Endometrium (tissue), 2 donors: Measurements from ENCODE around the gene COG7.
A peak's percentile ranks its signal among the peaks of the same experiment; 100 is the strongest.
"Not testable (repeated sequence)": the region's sequence is repeated elsewhere in the genome, so short reads cannot be mapped to it uniquely, and the experiment has no call there.

Experiments
- FAIRE-seq: peaks from 2 replicates; lab custom pipeline; 2012; peaks lifted over from hg19 to GRCh38; lab: Jason Lieb, UNC
- donor health status: control.
- donor health status: control.

Gene COG7

DNA sequence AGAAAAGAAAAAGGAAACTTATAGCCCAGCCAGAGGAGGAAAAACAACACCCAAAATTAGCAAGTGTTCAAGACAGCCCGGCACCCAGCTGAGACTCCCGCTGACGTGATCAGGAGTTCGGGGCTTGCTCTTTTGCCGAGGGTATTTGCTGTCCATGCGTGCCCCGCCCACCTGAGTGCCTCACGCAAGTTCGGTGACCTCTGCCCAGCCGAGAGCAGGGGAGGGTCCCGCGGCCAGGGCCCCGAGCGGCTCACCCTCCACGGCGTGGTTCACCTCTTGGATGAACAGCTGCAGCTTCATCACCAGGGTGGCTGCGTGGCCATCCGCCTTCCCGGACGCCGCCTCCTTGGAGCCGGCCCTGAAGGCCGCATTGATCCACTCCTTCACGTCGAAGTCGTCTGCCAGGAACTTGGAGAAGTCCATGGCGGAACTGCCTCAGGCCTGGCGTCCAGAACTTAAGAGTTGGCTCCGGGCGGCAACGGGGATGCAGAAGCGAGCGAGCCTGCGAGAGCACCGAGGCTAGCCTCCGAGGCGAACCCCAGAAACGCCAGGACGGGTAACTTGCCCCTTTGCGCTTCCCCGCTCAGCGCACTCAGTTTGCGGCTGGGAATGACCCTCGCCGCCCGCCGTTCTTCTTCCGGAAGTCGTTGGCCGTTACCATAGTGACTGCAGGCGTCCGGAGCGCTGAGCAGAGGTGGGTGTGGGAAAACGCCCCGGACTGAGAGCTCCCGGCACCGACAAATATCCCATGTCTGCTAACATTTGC, at the start of gene COG7:
Gene COG7, minus strand, starts transcription at position 618 of the 766 bp plus-strand sequence. Its CDS starts 195 bp downstream, at position 423.
- peak; percentile 33 for FAIRE-seq

- FAIRE-seq = no peak
Measured at GRCh38 chr16:23502466-23502865, 49.5 kb upstream of the COG7 start.

GRCh38 chr16:23501291-23501690, 48.3 kb upstream of the COG7 start:
- no peak for FAIRE-seq

- FAIRE-seq = no peak
Measured at GRCh38 chr16:23500862-23501225, 47.9 kb upstream of the COG7 start.

DNA sequence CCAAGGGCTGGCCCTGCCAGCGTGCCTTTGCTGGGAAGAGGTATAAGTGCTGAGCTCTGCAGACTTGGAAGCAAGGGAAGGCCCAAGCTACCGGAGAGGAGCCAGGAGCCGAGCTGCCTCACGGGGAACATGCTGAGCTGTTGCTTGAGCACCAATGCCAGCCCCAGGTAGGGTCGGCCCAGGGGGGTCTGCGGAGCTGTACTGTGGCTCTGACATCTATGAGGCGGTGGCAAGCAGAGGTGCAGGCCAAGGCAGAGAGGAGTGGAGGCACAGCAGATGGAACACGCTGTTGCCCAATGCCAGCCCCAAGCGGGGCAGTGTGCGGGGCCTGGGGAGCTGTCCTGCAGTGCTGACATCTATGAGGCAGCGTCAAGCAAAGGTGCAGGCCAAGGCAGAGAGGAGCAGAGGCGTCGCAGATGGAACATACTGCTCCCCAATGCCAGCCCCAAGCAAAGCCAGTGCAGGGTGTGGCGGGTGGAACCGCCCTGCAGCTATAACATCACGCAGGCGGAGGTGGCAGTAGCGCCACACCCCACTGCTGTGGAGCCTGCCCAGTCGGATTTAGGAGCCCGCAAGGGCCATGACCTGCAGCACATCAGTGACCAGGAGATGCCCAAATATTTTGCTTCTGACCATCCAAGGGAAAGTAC, 47.3 kb upstream of the COG7 start:
- no peak for FAIRE-seq

DNA sequence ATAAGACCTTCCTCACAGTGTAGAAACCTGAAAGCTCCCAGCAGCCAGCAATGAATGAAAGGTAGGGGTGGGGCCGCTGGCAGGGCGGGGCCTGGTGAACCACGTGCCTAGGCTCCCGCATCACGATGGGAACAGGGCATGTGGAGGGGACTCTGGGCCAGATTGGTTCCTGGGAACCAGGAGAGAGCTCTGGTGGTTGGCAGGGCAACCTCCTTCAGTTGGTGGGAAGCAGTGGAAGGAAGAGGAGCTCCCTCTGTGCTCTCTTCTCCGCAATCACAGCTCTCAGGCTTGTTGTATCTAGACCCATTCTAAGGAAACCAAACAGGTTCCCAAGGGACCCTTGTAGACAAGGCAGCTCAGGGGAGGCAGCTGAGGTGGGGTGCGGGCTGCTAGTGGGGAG, 46.8 kb upstream of the COG7 start:
- no peak for FAIRE-seq

- FAIRE-seq = no peak
Measured at GRCh38 chr16:23498863-23499262, 45.9 kb upstream of the COG7 start.

- no peak for FAIRE-seq
Measured at GRCh38 chr16:23497543-23497868, 44.5 kb upstream of the COG7 start.

DNA sequence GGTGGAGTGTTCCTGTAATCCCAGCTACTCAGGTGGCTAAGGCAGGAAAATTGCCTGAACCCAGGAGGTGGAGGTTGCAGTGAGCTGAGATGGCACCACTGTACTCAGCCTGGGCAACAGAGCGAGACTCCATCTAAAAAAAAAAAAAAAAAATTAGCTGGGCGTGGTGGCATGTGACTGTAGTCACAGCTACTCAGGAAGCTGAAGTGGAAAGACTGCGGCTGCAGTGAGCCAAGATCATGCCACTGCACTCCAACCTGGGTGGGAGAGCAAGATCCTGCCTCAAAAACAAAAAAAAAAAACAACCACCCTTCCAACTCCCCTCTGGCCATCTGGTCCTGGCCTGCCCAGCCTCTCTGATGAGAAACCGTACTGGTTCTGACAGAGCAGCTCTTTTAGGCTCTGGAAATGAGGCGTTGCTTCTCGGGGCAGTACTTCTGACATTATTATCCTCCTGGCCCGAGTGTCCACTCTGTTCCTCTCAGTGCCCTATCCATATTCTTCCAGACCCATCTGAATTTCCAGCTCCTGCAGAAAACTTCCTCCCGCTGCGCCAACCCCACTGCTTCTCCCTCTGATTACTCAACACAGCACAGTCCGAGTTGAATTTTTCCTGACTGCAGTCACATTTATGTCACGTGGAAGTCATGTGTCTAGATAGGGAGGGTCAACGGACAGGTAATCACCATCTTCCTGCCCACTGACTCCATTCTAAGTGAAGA, 44.0 kb upstream of the COG7 start:
- no peak for FAIRE-seq

GRCh38 chr16:23495671-23496070, 42.7 kb upstream of the COG7 start:
- FAIRE-seq = no peak

DNA sequence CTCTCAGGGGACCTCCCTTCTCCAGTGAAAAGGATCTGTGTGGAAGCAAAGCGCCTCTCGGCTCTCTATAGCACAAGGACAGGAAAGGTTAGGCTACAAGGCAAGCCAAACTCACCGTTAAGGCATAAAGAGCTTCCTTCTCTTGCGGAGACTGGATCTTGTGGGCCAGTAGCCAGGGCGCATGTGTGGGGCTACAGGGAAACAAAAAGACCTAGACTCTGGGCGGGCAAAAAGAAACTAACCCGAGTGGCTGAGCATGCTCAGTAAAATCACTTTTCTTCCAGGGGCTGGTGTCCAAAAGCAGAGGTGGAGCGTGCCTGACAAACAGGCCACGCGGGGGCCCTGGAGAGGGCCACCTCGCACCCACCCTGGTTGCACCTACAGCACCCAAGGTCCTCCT, 41.2 kb upstream of the COG7 start:
- no peak for FAIRE-seq

DNA sequence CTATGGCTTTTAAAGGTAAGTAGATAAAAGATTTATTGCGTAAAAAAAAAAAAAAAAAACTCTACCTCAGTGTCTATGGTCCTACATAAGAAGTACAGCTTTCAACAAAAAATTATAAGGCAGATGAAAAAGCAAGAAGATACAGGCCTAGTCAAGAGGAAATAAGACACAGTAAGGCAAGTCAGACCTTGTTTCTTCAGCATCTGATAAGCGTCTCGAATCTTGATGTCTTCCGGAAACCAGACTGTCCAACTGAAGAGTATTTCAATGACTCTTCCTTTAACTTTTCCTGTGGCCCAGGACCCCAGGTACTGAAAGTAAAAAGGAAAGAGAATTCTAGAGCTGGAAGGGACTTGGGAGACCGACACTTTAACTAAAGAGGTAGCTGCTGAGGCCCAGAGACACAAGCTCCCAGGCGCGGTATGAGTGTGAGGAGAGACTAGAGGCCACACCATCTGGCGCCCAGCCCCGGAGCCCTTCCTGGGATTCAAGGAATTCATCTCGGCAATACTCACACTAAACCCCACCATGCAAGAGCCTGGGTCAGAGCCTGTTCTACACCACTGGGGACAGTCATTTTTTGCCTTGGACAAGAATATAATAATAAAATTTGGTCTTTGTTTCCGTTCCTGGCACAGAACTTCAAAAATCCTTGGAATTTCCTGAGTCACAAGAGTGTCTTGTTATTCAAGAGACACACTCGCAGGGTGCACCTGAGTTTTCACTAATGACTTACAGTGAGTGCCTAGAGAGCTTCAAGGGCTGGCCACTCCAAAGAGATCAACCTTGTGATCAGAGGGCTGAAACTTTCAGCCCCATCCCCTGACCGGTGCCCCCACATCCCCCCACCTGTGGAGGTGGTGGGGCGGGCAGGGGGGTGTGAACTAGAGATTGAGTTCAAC, 38.8 kb upstream of the COG7 start:
- no peak for FAIRE-seq

DNA sequence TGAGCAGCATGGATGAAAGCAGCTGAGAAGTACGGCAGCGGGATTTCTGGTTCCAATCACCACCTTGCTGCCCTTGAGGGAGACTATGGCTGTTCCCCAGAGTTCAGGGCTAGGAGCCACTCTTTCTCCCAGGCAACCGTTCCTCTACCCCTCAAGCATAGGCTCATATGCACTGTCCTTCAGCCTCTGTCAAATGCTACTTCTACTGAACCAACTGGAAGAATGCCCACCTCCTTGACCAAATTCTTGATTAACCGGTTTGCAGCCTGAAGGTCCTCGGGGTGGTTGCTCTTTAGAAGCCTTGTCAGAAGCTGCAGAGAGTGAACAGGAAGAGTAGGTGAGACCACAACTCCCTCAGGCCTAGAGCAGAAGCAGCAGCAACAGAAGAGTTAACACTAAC, 33.5 kb upstream of the COG7 start:
- no peak for FAIRE-seq

DNA sequence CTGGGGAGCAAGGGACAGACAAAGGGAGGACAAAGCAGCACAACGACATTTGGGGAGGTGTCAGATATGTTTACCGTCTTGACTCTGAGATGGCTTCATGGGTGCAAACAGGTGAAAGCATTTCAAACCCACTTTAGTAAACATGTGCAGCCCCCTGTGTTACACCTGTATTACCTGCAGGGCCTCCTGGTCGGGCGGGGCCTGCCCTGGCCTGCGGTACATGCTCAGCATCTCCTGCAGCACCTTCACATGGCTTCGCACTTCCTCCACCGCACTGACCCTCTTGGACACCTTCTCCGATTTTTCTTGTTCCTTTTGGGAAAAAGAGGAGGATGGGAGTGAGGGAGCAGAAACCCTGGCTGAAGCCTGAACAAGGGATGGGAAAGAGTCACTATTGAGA, 32.9 kb upstream of the COG7 start:
- no peak for FAIRE-seq

- no peak for FAIRE-seq
Measured at GRCh38 chr16:23485257-23485614, 32.2 kb upstream of the COG7 start.

DNA sequence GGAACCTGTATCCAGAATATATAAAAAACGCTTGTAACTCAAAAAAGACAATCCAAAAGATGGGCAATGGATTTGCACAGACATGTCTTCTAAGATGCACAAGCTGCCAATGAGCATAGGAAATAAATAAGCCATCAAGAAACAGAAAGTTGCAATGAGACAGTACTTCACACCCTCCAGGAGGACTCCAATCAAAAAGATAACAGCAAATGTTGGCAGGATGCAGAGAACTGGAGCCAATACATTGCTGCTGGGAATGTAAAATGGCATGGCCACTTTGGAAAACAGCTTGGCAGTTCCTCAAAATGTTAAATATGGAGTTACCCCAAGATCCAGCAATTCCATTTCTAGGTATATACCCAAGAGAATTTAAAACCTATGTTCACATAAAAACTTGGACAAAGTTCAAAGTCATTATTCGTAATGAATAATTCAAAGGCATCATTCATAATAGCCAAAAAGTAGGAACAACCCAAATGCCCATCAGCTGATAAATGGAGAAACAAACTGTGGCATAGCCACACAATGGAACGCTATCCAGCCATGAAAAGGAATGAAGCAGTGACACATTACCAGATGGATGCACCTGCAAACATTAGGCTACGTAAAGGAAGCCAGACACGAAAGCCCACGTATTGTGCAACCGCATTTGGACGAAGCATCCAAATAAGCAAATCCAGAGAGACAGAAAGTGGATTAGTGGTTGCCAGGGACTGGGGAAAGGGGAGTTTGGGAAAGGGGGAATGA, 31.7 kb upstream of the COG7 start:
- no peak for FAIRE-seq

GRCh38 chr16:23483492-23483891, 30.5 kb upstream of the COG7 start:
- FAIRE-seq = not testable (repeated sequence)

GRCh38 chr16:23482778-23483177, 29.8 kb upstream of the COG7 start:
- no peak for FAIRE-seq

GRCh38 chr16:23480257-23480656, 27.3 kb upstream of the COG7 start:
- no peak for FAIRE-seq

DNA sequence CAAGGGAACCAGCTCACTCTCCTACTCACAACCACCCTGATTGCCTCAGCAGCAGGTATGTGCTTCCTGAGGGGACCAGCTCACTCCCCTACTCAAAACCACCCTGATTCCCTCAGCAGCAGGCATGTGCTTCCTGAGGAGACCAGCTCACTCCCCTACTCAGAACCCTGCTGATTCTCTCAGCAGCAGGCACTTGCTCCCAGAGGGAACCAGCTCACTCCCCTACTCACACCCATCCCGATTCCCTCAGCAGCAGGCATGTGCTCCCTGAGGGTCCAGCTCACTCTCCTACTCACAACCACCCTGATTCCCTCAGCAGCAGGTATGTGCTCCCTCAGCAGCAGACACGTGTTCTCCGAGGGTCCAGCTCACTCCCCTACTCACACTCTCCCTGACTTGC, 26.1 kb upstream of the COG7 start:
- FAIRE-seq = no peak

DNA sequence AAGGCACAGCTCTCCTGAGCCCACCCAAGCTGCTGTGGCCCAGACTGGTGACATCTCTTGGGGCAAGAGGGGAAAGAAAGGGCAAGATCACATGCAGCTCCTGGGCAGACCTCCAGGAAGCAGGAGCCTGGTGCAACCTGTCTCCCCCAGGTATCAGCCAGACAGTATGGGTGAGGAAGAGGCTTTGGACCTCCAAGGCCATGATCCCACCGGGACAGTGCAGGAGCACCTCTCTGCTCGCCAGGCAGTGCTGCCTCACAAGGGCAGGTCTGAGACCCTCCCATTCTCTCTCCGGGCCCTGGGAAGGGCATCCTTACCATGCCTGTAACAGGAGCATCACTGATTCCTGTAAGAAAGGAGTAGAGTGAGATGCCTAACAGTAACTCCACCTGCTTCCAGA, 25.6 kb upstream of the COG7 start:
- no peak for FAIRE-seq

- FAIRE-seq = no peak
Measured at GRCh38 chr16:23476289-23476688, 23.3 kb upstream of the COG7 start.
